GM12892 (cell line): ENCODE data around the gene PDZD2.

Source experiments
- POLR2A ChIP-seq: IDR thresholded peaks from 2 replicates; pipeline ENCODE4 v1.6.1; 2011; ENCODE audit warnings: low read depth, low read length, control low read depth
- POLR2AphosphoS5 ChIP-seq: IDR thresholded peaks from 2 replicates; pipeline ENCODE4 v1.6.1; 2011; ENCODE audit warnings: low read depth, low read length, control low read depth

- TF ChIP-seq POLR2AphosphoS5 (no peak), POLR2A (no peak)
Measured at GRCh38 chr5:32129074-32129598, 490.2 kb downstream of the PDZD2 start.
